Left lung (tissue), 10 donors: Measurements from ENCODE around the gene EIF5B. TPM values are rescaled to one million over a fixed set of nuclear protein-coding genes. Genes with fewer than 3 reads are reported as not detected.

Experiments
- ATAC-seq: fragments of 200-7000 bp; cut with Tn5 transposase; one replicate; pipeline ENCODE4 v1.9.1; 2020; ENCODE audit warnings: moderate library complexity
- DNase-seq, 4 donors: peaks; one replicate each; pipeline ENCODE4 v3.0.0-alpha.2; 2013 to 2020
- H3K27ac ChIP-seq, 2 donors: fragments of 200-600 bp; sonication (generic) in 1 of 2; one replicate each; pipeline versions ENCODE4 v1.5.0 to v1.8.0; 2020 to 2021
- H3K27me3 ChIP-seq, 2 donors: fragments of 200-600 bp; sonication (generic) in 1 of 2; one replicate each; pipeline versions ENCODE4 v1.5.0 to v1.8.0; 2020 to 2021
- H3K36me3 ChIP-seq, 2 donors: fragments of 200-600 bp; sonication (generic) in 1 of 2; one replicate each; pipeline versions ENCODE4 v1.5.0 to v1.8.0; 2020 to 2021
- H3K4me1 ChIP-seq, 2 donors: fragments of 200-600 bp; one replicate each; pipeline ENCODE4 v1.8.0; 2021
- H3K4me3 ChIP-seq, 2 donors: fragments of 200-600 bp; sonication (generic) in 1 of 2; one replicate each; pipeline versions ENCODE4 v1.5.0 to v1.8.0; 2020 to 2021; ENCODE audit warnings: mild to moderate bottlenecking in 1 of 2
- H3K9me3 ChIP-seq, 2 donors: fragments of 200-600 bp; sonication (generic) in 1 of 2; one replicate each; pipeline versions ENCODE4 v1.5.0 to v1.8.0; 2020 to 2021
- CTCF ChIP-seq, 2 donors: fragments of 200-600 bp; sonication (generic) in 1 of 2; IDR thresholded peaks; one replicate each; pipeline versions ENCODE4 v1.5.0 to v1.8.0; 2021; ENCODE audit warnings: antibody characterized with exemption in 2 of 2
- intact Hi-C, 2 donors: fragments of 100-400 bp; cut with DNase I; formaldehyde crosslinking; loops; one replicate each; pipeline versions ENCODE4 v1.11.2 to v1.14.2; 2022
- polyA plus RNA-seq, 6 donors: library from polyadenylated mRNA; unstranded; fragments of 120-200 nt; gene quantifications; one replicate each; pipeline ENCODE4 v1.2.1, GENCODE V29; 2013; ENCODE audit not compliant: insufficient read length in 6 of 6
- total RNA-seq, 2 donors: library from RNA; stranded (reverse); fragmentation: NEBNext Ultra II Directional; extraction: Animal tissue kit (Norgen Biotek cat#: 25700); gene quantifications; one replicate each; pipeline ENCODE4 v1.2.1, GENCODE V29; 2021
- donor health status: DM: no; HTN: yes; CAD: no.
- donor health status: DM: no; HTN: no; CAD: no.

EIF5B gene
- total and polyA plus RNA-seq, 8 donors = 27.6 to 66.0 (median 59.1) TPM

- Histone ChIP-seq H3K27ac (no peak overlapping the region), H3K4me1 (no peaks in the 10 kb centered on the region), H3K4me3 (no peak overlapping the region), H3K36me3 (peaks cover 0 to 77% of the 10 kb centered on the region in 2 donors), H3K9me3 (no peaks in the 10 kb centered on the region), H3K27me3 (no peaks in the 10 kb centered on the region)
- TF ChIP-seq CTCF (IDR thresholded peaks at IDR 0.05) = no peak
- intact Hi-C loops = no loop called here
- ATAC-seq = no peak
- no peak for DNase-seq
These were observed 45.0 kb downstream of the EIF5B start for GRCh38 chr2:99382143-99382542.

GRCh38 chr2:99386011-99386410 is 48.8 kb downstream of the EIF5B start:
- Histone ChIP-seq H3K4me3 (no peak overlapping the region), H3K36me3 (peaks cover 0 to 61% of the 10 kb centered on the region in 2 donors), H3K9me3 (no peaks in the 10 kb centered on the region), H3K4me1 (no peaks in the 10 kb centered on the region), H3K27ac (no peak overlapping the region), H3K27me3 (no peaks in the 10 kb centered on the region)
- ATAC-seq (no peak), DNase-seq (no peak)
- no peak for TF ChIP-seq CTCF (IDR thresholded peaks at IDR 0.05)
- intact Hi-C loops = no loop called here

DNA sequence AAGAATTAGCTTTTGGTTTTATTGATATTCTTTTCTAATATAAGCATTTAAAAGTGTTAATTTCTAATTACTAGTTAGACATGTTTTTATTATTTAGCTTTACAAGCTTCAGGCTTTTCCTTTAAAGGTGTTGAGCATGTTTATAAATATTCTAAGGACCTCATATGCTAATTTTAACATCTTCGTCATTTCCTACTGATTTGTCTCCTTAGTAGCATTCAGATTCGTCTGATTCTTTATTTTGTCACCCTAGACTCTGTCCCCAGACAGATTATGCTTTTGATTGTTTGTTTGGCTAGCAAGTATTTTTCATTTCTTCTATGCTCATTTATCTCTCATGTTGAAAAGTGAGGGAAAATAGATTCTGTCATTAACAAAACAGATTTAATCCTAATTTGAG is 51.7 kb downstream of the EIF5B start:
- DNase-seq (no peak), ATAC-seq (no peak)
- Histone ChIP-seq H3K9me3 (no peaks in the 10 kb centered on the region), H3K4me1 (no peaks in the 10 kb centered on the region), H3K27me3 (no peaks in the 10 kb centered on the region), H3K27ac (no peak overlapping the region), H3K4me3 (no peak overlapping the region), H3K36me3 (peaks cover 0 to 65% of the 10 kb centered on the region in 2 donors)
- intact Hi-C loops = no loop called here
- TF ChIP-seq CTCF (IDR thresholded peaks at IDR 0.05) = no peak

GRCh38 chr2:99389371-99389770 is 52.2 kb downstream of the EIF5B start:
- H3K27me3 ChIP-seq = no peaks in the 10 kb centered on the region
- no peak for ATAC-seq
- no peak overlapping the region for H3K27ac ChIP-seq
- H3K9me3 ChIP-seq = no peaks in the 10 kb centered on the region
- H3K4me3 ChIP-seq = no peak overlapping the region
- peaks cover 0 to 65% of the 10 kb centered on the region in 2 donors for H3K36me3 ChIP-seq
- intact Hi-C loops = no loop called here
- no peak for TF ChIP-seq CTCF (IDR thresholded peaks at IDR 0.05)
- no peak for DNase-seq
- no peaks in the 10 kb centered on the region for H3K4me1 ChIP-seq

DNA sequence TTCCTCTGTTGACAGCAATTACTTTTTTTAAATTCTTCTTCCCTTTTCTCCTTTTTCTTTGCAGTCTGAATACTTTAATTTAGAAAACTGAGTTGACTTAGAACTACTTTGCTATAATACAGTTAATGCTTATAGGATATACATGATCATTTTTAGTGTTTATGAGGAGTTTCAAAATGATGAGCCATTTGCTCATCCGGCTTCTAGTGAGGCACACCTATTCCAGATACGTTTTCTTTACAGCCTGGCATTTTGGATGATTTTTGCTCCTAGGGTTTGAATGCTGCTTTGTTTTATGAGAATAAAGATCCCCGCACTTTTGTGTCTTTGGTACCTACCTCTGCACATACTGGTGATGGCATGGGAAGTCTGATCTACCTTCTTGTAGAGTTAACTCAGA is 52.8 kb downstream of the EIF5B start:
- DNase-seq (no peak), ATAC-seq (no peak)
- H3K4me1 ChIP-seq = no peaks in the 10 kb centered on the region
- H3K9me3 ChIP-seq = no peaks in the 10 kb centered on the region
- H3K36me3 ChIP-seq = peaks cover 0 to 65% of the 10 kb centered on the region in 2 donors
- no peak for TF ChIP-seq CTCF (IDR thresholded peaks at IDR 0.05)
- intact Hi-C loops = no loop called here
- H3K4me3 ChIP-seq = no peak overlapping the region
- H3K27me3 ChIP-seq = no peaks in the 10 kb centered on the region
- H3K27ac ChIP-seq = no peak overlapping the region
